HFF-Myc (cell line): ENCODE results near the gene SYVN1.

ENCODE experiments used
- DNase-seq: peaks from one replicate; pipeline ENCODE4 v3.0.0-alpha.2; 2011; ENCODE audit warnings: low read depth; ENCODE audit errors: extremely low read depth
- H3K4me3 ChIP-seq: replicated peaks from 2 replicates; pipeline ENCODE4 v1.5.1; 2011; ENCODE audit warnings: low read depth, mild to moderate bottlenecking, control low read depth, low read length
- TF ChIP-seq, protein P1 (sequence below): IDR thresholded peaks from 2 replicates; pipeline ENCODE4 v1.5.1; 2012; ENCODE audit warnings: mild to moderate bottlenecking, low read depth, low read length, control low read depth; ENCODE audit errors: missing control alignments

Gene SYVN1

DNA sequence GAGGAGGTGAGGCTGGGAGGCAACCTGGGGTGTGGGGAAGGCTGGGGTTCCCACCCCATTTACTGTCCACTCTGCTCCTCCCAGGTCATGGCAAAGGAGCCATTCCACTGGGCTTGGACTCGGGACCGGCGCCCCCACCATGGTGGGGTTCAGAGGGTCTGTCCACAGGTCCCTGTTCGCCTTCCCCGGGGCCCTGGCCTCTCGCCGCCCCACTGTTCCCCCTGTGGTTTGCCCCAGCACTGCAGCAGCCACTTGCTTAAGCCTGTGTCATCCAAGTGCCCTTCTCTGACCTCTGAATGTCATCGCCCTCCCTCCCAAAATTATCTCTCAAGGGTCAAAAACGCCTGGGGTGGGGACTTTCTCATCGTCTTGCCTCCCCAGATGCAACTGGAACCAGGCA lies 38.3 kb upstream of the SYVN1 start:
- DNase-seq = no peak
- no peak overlapping the region for H3K4me3 ChIP-seq

DNA sequence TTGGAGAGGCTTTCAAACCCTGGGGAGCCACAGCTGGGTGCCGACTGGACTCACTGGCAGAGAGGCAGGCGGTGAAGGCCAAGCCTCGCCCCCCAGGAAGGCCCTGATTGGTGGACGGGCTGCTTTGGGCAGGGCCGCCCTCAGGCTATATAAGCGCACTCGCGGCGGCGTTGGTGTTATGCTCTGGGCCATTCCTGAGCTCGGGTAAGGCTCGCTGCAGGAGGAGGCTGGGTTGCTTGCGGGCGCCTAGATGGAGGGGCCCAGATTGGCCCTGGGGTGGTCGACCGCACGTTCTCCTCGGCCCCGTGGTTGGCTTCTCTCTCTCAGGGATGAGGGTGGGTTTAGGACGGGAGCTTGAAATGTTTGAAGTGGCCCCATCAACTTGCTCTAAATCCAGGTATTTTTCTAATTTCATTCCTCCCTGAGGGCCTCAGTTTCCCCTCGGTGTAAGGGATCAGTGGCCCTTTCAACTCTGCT lies 35.8 kb upstream of the SYVN1 start, which contains the start of gene SPDYC:
TSS of gene SPDYC (plus strand) at position 176 of the 477 bp plus-strand sequence. CDS start 1,125 bp downstream, outside the sequence.
- no peak for DNase-seq
- H3K4me3 ChIP-seq = no peak within 1 kb of the TSS
- TF ChIP-seq, protein P1, sequence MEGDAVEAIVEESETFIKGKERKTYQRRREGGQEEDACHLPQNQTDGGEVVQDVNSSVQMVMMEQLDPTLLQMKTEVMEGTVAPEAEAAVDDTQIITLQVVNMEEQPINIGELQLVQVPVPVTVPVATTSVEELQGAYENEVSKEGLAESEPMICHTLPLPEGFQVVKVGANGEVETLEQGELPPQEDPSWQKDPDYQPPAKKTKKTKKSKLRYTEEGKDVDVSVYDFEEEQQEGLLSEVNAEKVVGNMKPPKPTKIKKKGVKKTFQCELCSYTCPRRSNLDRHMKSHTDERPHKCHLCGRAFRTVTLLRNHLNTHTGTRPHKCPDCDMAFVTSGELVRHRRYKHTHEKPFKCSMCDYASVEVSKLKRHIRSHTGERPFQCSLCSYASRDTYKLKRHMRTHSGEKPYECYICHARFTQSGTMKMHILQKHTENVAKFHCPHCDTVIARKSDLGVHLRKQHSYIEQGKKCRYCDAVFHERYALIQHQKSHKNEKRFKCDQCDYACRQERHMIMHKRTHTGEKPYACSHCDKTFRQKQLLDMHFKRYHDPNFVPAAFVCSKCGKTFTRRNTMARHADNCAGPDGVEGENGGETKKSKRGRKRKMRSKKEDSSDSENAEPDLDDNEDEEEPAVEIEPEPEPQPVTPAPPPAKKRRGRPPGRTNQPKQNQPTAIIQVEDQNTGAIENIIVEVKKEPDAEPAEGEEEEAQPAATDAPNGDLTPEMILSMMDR = no peak

More for the DNA sequence above, 38.3 kb upstream of the SYVN1 start:
- TF ChIP-seq, protein P1 = no peak

DNA sequence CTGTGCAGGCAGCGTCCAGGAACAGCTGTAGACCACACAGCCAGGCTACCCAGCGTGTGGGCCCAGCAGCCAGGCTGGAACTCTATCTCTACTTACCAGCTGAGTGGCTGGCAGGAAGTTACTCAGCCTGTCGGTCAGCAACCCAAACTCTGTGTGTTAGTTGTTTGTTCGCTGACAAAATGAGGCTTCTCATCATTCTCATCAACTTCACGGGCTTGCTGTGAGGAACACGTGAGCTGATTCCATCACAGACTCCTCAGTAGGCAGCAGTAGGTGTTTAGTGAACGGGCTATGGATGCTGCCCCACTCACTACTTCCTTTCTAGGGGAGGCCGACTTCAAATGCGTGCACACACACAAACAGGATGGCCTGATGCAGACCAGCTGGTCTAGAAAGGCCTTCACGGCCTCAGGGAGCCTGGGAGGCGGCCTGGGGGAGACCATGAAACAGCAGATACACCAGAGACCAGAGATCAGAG lies 34.9 kb upstream of the SYVN1 start:
- TF ChIP-seq, protein P1 = no peak
- H3K4me3 ChIP-seq = no peak overlapping the region
- no peak for DNase-seq

GRCh38 chr11:65167656-65168055 lies 33.3 kb upstream of the SYVN1 start:
- H3K4me3 ChIP-seq = no peak overlapping the region
- TF ChIP-seq, protein P1 = no peak
- no peak for DNase-seq

- TF ChIP-seq, protein P1 = no peak
- no peak for DNase-seq
- no peak overlapping the region for H3K4me3 ChIP-seq
Observed at GRCh38 chr11:65166893-65167292, 32.6 kb upstream of the SYVN1 start.

GRCh38 chr11:65165410-65166317 lies 31.3 kb upstream of the SYVN1 start:
- no peak overlapping the region for H3K4me3 ChIP-seq
- no peak for DNase-seq

More at GRCh38 chr11:65165410-65166317, 31.3 kb upstream of the SYVN1 start:
- TF ChIP-seq, protein P1 = no peak
